GM12878 (cell line): ENCODE results near the gene ACSS1. TPM values are rescaled to one million over a fixed set of nuclear protein-coding genes. Genes with fewer than 3 reads are reported as not detected.

ENCODE experiments used
- ATAC-seq: fragments of 200-7000 bp; cut with Tn5 transposase; 3 replicates; pipeline ENCODE4 v1.9.1; 2020; ENCODE audit warnings: mild to moderate bottlenecking, moderate library complexity
- BruUV-seq: library from RNA; stranded (reverse); fragments of 400-500 nt; replicated peaks from 2 replicates; lab custom pipeline; 2021; lab: Mats Ljungman, UMichigan
- CTCF ChIA-PET: fragments of 300-600 bp; sonication (Branson Sonifier 250); formaldehyde crosslinking; extraction: SDS; loops from one replicate; lab custom pipeline; 2021; ENCODE audit warnings: inconsistent platforms; lab: Yijun Ruan, JAX
- POLR2A ChIA-PET: fragments of 350-600 bp; formaldehyde crosslinking; extraction: SDS; loops from one replicate; lab custom pipeline; 2021; ENCODE audit warnings: inconsistent platforms; lab: Charles Lee
- RAD21 ChIA-PET: fragments of 300-600 bp; sonication (Branson Sonifier 250); formaldehyde crosslinking; loops from one replicate; lab custom pipeline; 2023; ENCODE audit warnings: antibody characterized with exemption; ENCODE audit not compliant: unreplicated experiment; lab: Charles Lee
- SMC1A ChIA-PET: fragments of 300-600 bp; sonication (Branson Sonifier 250); formaldehyde crosslinking; loops from one replicate; lab custom pipeline; 2023; ENCODE audit not compliant: unreplicated experiment, uncharacterized antibody; lab: Charles Lee
- DNase-seq: peaks from one replicate; pipeline ENCODE4 v3.0.0-alpha.2; 2011; ENCODE audit warnings: low read depth, low spot score
- FAIRE-seq: peaks from 3 replicates; lab custom pipeline; 2011; peaks lifted over from hg19 to GRCh38; lab: Jason Lieb, UNC
- H2AFZ ChIP-seq: 2 replicates; pipeline ENCODE4 v1.6.0; 2011; ENCODE audit warnings: low read depth, low read length, control low read depth; ENCODE audit not compliant: control insufficient read depth
- H3K27ac ChIP-seq: 2 replicates; pipeline ENCODE4 v1.5.1; 2011; ENCODE audit warnings: control low read depth; ENCODE audit not compliant: control insufficient read depth, insufficient read depth
- H3K27me3 ChIP-seq, 2 experiments: replicated peaks in 1 of 2; 2 replicates each; pipeline versions ENCODE4 v1.6.0 to v1.6.1; 2011; ENCODE audit warnings: low read length in 1 of 2; ENCODE audit not compliant: control insufficient read depth in 2 of 2, insufficient read depth in 2 of 2
- H3K36me3 ChIP-seq, 2 experiments: 2 replicates each; pipeline ENCODE4 v1.5.1; 2011; ENCODE audit warnings: low read length in 1 of 2; ENCODE audit not compliant: control insufficient read depth in 2 of 2, insufficient read depth in 2 of 2
- H3K4me1 ChIP-seq: 2 replicates; pipeline ENCODE4 v1.6.1; 2011; ENCODE audit warnings: mild to moderate bottlenecking, low read length, moderate library complexity, mixed read lengths; ENCODE audit not compliant: control insufficient read depth, insufficient read depth
- H3K4me2 ChIP-seq: 2 replicates; pipeline ENCODE4 v1.6.0; 2011; ENCODE audit warnings: control low read depth; ENCODE audit not compliant: control insufficient read depth, insufficient read depth
- H3K4me3 ChIP-seq: fragments of 200-600 bp; sonication (generic); 2 replicates; pipeline ENCODE4 v1.5.1; 2016
- H3K79me2 ChIP-seq: 2 replicates; pipeline ENCODE4 v1.6.0; 2011; ENCODE audit warnings: low read length; ENCODE audit not compliant: control insufficient read depth, insufficient read depth
- H3K9ac ChIP-seq: 2 replicates; pipeline ENCODE4 v1.8.0; 2011; ENCODE audit warnings: low read length, control low read depth, mixed read lengths; ENCODE audit not compliant: control insufficient read depth, insufficient read depth
- H3K9me3 ChIP-seq: replicated peaks from 3 replicates; pipeline ENCODE4 v1.5.1; 2011; ENCODE audit warnings: mild to moderate bottlenecking, low read length; ENCODE audit not compliant: control insufficient read depth, insufficient read depth
- H4K20me1 ChIP-seq: 2 replicates; pipeline ENCODE4 v1.6.0; 2011; ENCODE audit not compliant: control insufficient read depth, insufficient read depth
- BRCA1 ChIP-seq: IDR thresholded peaks from 2 replicates; pipeline ENCODE4 v1.6.1; 2011; ENCODE audit warnings: low read depth, low read length, improper control_type of control experiment
- CEBPZ ChIP-seq: fragments of 150-350 bp; IDR thresholded peaks from 2 replicates; pipeline ENCODE4 v1.6.1; 2016; ENCODE audit warnings: low read depth, low read length
- CHD1 ChIP-seq: IDR thresholded peaks from 2 replicates; pipeline ENCODE4 v1.6.1; 2012; ENCODE audit warnings: low read depth, low read length, improper control_type of control experiment
- HDAC2 ChIP-seq: fragments of 200-600 bp; sonication (generic); IDR thresholded peaks from 2 replicates; pipeline ENCODE4 v1.6.1; 2017
- JUNB ChIP-seq: IDR thresholded peaks from 2 replicates; pipeline ENCODE4 v1.6.1; 2016; ENCODE audit warnings: antibody characterized with exemption, mild to moderate bottlenecking
- SMAD1 ChIP-seq: fragments of 450-650 bp; IDR thresholded peaks from 2 replicates; pipeline ENCODE4 v1.6.1; 2018; ENCODE audit warnings: mild to moderate bottlenecking, low read depth; ENCODE audit not compliant: partially characterized antibody
- ZSCAN29 ChIP-seq: fragments of 450-650 bp; IDR thresholded peaks from 2 replicates; pipeline ENCODE4 v1.6.1; 2017; ENCODE audit warnings: mild to moderate bottlenecking, moderate library complexity
- WGBS: methylation state at CpG from one replicate; pipeline ENCODE4 v1.1.6; 2016; ENCODE audit warnings: low lambda C conversion rate; ENCODE audit not compliant: insufficient replicate concordance, insufficient coverage; ENCODE audit errors: missing lambda C conversion rate; 5-methylcytosine and 5-hydroxymethylcytosine counted together
- in situ Hi-C: fragments of 300-500 bp; cut with MboI; formaldehyde crosslinking; loops from 9 replicates; pipeline ENCODE4 v1.14.3; 2018; ENCODE audit warnings: mixed read lengths
- intact Hi-C: fragments of 100-400 bp; cut with micrococcal nuclease; formaldehyde crosslinking; loops from one replicate; pipeline ENCODE4 v1.14.2; 2022; ENCODE audit not compliant: unreplicated experiment
- polyA plus RNA-seq, 11 experiments: library from polyadenylated mRNA; depleted of rRNA in 4 of 11; unstranded in 6 of 11; stranded (reverse) in 5 of 11; fragments of >200 nt; fragmentation: Nextera tagmentation in 4 of 11; fragmentation: Illumina TruSeq in 1 of 11; extraction: Ambion mirVana in 4 of 11; extraction: Trizol in 1 of 11; gene quantifications; 1 replicate in 1 of 11; 2 replicates in 10 of 11; pipeline versions ENCODE4 v1.2.1 to v1.2.3, GENCODE V29; 2011 to 2016; ENCODE audit warnings: inconsistent platforms in 2 of 11, missing spikeins in 2 of 11, low read depth in 1 of 11
- total RNA-seq, 4 experiments: library from RNA; depleted of rRNA in 3 of 4; stranded (reverse); fragments of >200 nt in 3 of 4; fragmentation: Illumina TruSeq in 1 of 4; extraction: Trizol in 1 of 4; gene quantifications; 2 replicates each; pipeline versions ENCODE4 v1.2.1 to v1.2.3, GENCODE V29; 2013 to 2021
- TF ChIP-seq, protein P1 (sequence below): fragments of 450-650 bp; formaldehyde crosslinking; IDR thresholded peaks from 2 replicates; pipeline ENCODE4 v1.4.0; 2020; ENCODE audit warnings: mild to moderate bottlenecking, moderate library complexity

The ACSS1 gene
- total and polyA plus RNA-seq, 10 of the 15 experiments (the other 5 are each of a cell fraction or from before 2014, with no cell fraction given) = 1.3 to 44.9 (median 31.1) TPM

DNA sequence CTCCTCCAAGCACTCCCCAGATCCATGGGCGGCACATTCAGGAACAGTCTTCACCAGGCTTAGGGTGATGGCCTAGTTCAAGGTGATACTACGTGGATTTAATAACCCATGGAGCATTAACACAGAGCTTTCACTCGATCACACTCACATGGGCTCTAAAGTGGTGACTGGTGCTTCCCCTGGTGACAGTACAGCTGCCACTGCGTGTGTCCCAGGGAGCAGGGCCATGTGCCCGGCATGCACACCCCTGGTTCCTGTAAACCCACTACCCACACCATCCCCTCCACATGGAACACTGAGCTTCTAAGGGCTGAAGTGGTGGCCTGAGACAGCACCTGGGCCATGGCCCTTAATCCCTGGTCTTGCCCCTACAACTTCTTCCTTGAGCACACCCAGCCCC, 37.6 kb downstream of the ACSS1 start (continued):
- no peak for TF ChIP-seq SMAD1

GRCh38 chr20:25019381-25020155, 38.4 kb downstream of the ACSS1 start:
- ChIA-PET POLR2A (no interaction called here), SMC1A (no interaction called here), RAD21 (no interaction called here), CTCF (interaction anchor here (1.9 kb wide), 1 partner anchor 45 kb away, joined by 9 read pairs; no protein-coding TSS in a partner anchor)
- H3K27ac ChIP-seq = no peak overlapping the region
- H3K9me3 ChIP-seq = no peaks in the 10 kb centered on the region
- H3K27me3 ChIP-seq = no peaks in the 10 kb centered on the region
- intact Hi-C loops (no loop called here), in situ Hi-C loops (loop anchor here (5.0 kb wide), 1 partner anchor 47 kb away; no protein-coding TSS in a partner anchor)
- H3K36me3 ChIP-seq = peaks cover 6 to 8% of the 10 kb centered on the region in 2 experiments; a peak in 3 of 4 replicates
- H3K4me1 ChIP-seq = no peaks in the 10 kb centered on the region; the same call in 1 of the 2 replicates
- 90% methylated on average over 16 of the region's 16 CpGs for WGBS
- TF ChIP-seq ZSCAN29 = no peak
- TF ChIP-seq CHD1 = no peak
- no peak for TF ChIP-seq HDAC2
- no peak overlapping the region for H2AFZ ChIP-seq
- no TSS peak for BruUV-seq
- no peak for FAIRE-seq
- no peak overlapping the region for H3K9ac ChIP-seq
- no peak overlapping the region for H3K4me2 ChIP-seq
- no peaks in the 10 kb centered on the region for H3K79me2 ChIP-seq
- no peak for DNase-seq
- H3K4me3 ChIP-seq = no peak overlapping the region
- no peak for ATAC-seq
- no peaks in the 10 kb centered on the region for H4K20me1 ChIP-seq

- no TSS peak for BruUV-seq
- ChIA-PET SMC1A (no interaction called here), CTCF (no interaction called here), POLR2A (no interaction called here), RAD21 (no interaction called here)
- H3K27me3 ChIP-seq = no peaks in the 10 kb centered on the region
- intact Hi-C loops = no loop called here
- 96% methylated on average over 6 of the region's 6 CpGs for WGBS
- H2AFZ ChIP-seq = no peak overlapping the region
- FAIRE-seq (no peak), ATAC-seq (no peak), DNase-seq (no peak)
- peaks cover 6 to 8% of the 10 kb centered on the region in 2 experiments; a peak in 3 of 4 replicates for H3K36me3 ChIP-seq
- no peaks in the 10 kb centered on the region; the same call in 1 of the 2 replicates for H3K4me1 ChIP-seq
- no peak overlapping the region for H3K27ac ChIP-seq
- H3K9ac ChIP-seq = no peak overlapping the region
- H4K20me1 ChIP-seq = no peaks in the 10 kb centered on the region
- H3K79me2 ChIP-seq = no peaks in the 10 kb centered on the region
- no peak overlapping the region for H3K4me3 ChIP-seq
- in situ Hi-C loops = no loop called here
- no peaks in the 10 kb centered on the region for H3K9me3 ChIP-seq
- H3K4me2 ChIP-seq = no peak overlapping the region
- no peak for TF ChIP-seq JUNB
- no peak for TF ChIP-seq BRCA1
- no peak for TF ChIP-seq CEBPZ
- TF ChIP-seq, protein P1, sequence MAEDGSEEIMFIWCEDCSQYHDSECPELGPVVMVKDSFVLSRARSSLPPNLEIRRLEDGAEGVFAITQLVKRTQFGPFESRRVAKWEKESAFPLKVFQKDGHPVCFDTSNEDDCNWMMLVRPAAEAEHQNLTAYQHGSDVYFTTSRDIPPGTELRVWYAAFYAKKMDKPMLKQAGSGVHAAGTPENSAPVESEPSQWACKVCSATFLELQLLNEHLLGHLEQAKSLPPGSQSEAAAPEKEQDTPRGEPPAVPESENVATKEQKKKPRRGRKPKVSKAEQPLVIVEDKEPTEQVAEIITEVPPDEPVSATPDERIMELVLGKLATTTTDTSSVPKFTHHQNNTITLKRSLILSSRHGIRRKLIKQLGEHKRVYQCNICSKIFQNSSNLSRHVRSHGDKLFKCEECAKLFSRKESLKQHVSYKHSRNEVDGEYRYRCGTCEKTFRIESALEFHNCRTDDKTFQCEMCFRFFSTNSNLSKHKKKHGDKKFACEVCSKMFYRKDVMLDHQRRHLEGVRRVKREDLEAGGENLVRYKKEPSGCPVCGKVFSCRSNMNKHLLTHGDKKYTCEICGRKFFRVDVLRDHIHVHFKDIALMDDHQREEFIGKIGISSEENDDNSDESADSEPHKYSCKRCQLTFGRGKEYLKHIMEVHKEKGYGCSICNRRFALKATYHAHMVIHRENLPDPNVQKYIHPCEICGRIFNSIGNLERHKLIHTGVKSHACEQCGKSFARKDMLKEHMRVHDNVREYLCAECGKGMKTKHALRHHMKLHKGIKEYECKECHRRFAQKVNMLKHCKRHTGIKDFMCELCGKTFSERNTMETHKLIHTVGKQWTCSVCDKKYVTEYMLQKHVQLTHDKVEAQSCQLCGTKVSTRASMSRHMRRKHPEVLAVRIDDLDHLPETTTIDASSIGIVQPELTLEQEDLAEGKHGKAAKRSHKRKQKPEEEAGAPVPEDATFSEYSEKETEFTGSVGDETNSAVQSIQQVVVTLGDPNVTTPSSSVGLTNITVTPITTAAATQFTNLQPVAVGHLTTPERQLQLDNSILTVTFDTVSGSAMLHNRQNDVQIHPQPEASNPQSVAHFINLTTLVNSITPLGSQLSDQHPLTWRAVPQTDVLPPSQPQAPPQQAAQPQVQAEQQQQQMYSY (CRISPR knock-in tag) = no peak
These were observed 39.1 kb downstream of the ACSS1 start for GRCh38 chr20:25018841-25019240.
